Esophagus muscularis mucosa (tissue), 3 donors: Measurements from ENCODE around the gene CHRFAM7A.
"Not testable (repeated sequence)": the region's sequence is repeated elsewhere in the genome, so short reads cannot be mapped to it uniquely, and the experiment has no call there.

Experiments used
- EP300 ChIP-seq: sonication (generic); formaldehyde crosslinking; IDR thresholded peaks from one replicate; pipeline ENCODE4 v1.6.1; 2017; ENCODE audit warnings: antibody characterized with exemption
- TF ChIP-seq, protein P1 (sequence below), 3 experiments: fragments of 200-600 bp in 2 of 3; fragments of 450-650 bp in 1 of 3; sonication (generic) in 2 of 3; IDR thresholded peaks; one replicate each; pipeline ENCODE4 v1.5.1; 2017 to 2019; ENCODE audit warnings: antibody characterized with exemption in 3 of 3, mild to moderate bottlenecking in 2 of 3, moderate library complexity in 1 of 3

- TF ChIP-seq, protein P1, sequence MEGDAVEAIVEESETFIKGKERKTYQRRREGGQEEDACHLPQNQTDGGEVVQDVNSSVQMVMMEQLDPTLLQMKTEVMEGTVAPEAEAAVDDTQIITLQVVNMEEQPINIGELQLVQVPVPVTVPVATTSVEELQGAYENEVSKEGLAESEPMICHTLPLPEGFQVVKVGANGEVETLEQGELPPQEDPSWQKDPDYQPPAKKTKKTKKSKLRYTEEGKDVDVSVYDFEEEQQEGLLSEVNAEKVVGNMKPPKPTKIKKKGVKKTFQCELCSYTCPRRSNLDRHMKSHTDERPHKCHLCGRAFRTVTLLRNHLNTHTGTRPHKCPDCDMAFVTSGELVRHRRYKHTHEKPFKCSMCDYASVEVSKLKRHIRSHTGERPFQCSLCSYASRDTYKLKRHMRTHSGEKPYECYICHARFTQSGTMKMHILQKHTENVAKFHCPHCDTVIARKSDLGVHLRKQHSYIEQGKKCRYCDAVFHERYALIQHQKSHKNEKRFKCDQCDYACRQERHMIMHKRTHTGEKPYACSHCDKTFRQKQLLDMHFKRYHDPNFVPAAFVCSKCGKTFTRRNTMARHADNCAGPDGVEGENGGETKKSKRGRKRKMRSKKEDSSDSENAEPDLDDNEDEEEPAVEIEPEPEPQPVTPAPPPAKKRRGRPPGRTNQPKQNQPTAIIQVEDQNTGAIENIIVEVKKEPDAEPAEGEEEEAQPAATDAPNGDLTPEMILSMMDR (IDR thresholded peaks at IDR 0.05): not testable (repeated sequence)
- not testable (repeated sequence) for TF ChIP-seq EP300
These were observed 56.8 kb downstream of the CHRFAM7A start for GRCh38 chr15:30336584-30336983.
